Measurements from ENCODE around the gene SLC17A5.

DNA sequence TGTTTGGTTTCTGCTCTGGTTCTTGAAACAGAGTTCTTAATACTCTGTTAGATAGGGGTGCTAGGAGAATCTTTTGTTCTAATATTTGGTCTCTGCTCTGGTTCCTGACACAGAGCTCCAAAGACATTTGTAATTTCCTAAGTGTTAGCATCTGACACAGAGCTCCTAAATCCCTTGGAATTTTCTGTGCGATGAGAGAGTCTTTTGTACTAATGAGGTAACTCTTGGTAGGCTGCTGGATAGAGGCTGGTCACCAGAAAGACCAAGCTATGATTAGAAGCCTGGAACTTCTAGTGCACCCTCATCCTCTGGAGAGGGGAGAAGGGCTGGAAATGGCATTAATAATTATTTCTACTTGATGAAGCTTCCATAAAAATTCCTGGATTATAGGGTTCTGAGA lies 34.6 kb upstream of the SLC17A5 start:
- TF ChIP-seq, protein P1, sequence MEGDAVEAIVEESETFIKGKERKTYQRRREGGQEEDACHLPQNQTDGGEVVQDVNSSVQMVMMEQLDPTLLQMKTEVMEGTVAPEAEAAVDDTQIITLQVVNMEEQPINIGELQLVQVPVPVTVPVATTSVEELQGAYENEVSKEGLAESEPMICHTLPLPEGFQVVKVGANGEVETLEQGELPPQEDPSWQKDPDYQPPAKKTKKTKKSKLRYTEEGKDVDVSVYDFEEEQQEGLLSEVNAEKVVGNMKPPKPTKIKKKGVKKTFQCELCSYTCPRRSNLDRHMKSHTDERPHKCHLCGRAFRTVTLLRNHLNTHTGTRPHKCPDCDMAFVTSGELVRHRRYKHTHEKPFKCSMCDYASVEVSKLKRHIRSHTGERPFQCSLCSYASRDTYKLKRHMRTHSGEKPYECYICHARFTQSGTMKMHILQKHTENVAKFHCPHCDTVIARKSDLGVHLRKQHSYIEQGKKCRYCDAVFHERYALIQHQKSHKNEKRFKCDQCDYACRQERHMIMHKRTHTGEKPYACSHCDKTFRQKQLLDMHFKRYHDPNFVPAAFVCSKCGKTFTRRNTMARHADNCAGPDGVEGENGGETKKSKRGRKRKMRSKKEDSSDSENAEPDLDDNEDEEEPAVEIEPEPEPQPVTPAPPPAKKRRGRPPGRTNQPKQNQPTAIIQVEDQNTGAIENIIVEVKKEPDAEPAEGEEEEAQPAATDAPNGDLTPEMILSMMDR (IDR thresholded peaks at IDR 0.05; ENCODE audit: borderline replicate concordance, extremely low read depth, low read length, poor library complexity, severe bottlenecking) = no peak
- no peak for TF ChIP-seq EZH2 (IDR thresholded peaks at IDR 0.05; ENCODE audit: borderline replicate concordance, low read depth, low read length, severe bottlenecking)
